Left lung (tissue), 10 donors: ENCODE results near the gene IP6K3. TPM values are rescaled to one million over a fixed set of nuclear protein-coding genes. Genes with fewer than 3 reads are reported as not detected.

ENCODE experiments used
- ATAC-seq: fragments of 200-7000 bp; cut with Tn5 transposase; one replicate; pipeline ENCODE4 v1.9.1; 2020; ENCODE audit warnings: moderate library complexity
- DNase-seq, 4 donors: peaks; one replicate each; pipeline ENCODE4 v3.0.0-alpha.2; 2013 to 2020
- H3K27ac ChIP-seq, 2 donors: fragments of 200-600 bp; sonication (generic) in 1 of 2; one replicate each; pipeline versions ENCODE4 v1.5.0 to v1.8.0; 2020 to 2021
- H3K27me3 ChIP-seq, 2 donors: fragments of 200-600 bp; sonication (generic) in 1 of 2; one replicate each; pipeline versions ENCODE4 v1.5.0 to v1.8.0; 2020 to 2021
- H3K36me3 ChIP-seq, 2 donors: fragments of 200-600 bp; sonication (generic) in 1 of 2; one replicate each; pipeline versions ENCODE4 v1.5.0 to v1.8.0; 2020 to 2021
- H3K4me1 ChIP-seq, 2 donors: fragments of 200-600 bp; one replicate each; pipeline ENCODE4 v1.8.0; 2021
- H3K4me3 ChIP-seq, 2 donors: fragments of 200-600 bp; sonication (generic) in 1 of 2; one replicate each; pipeline versions ENCODE4 v1.5.0 to v1.8.0; 2020 to 2021; ENCODE audit warnings: mild to moderate bottlenecking in 1 of 2
- H3K9me3 ChIP-seq, 2 donors: fragments of 200-600 bp; sonication (generic) in 1 of 2; one replicate each; pipeline versions ENCODE4 v1.5.0 to v1.8.0; 2020 to 2021
- CTCF ChIP-seq, 2 donors: fragments of 200-600 bp; sonication (generic) in 1 of 2; IDR thresholded peaks; one replicate each; pipeline versions ENCODE4 v1.5.0 to v1.8.0; 2021; ENCODE audit warnings: antibody characterized with exemption in 2 of 2
- intact Hi-C, 2 donors: fragments of 100-400 bp; cut with DNase I; formaldehyde crosslinking; loops; one replicate each; pipeline versions ENCODE4 v1.11.2 to v1.14.2; 2022
- polyA plus RNA-seq, 6 donors: library from polyadenylated mRNA; unstranded; fragments of 120-200 nt; gene quantifications; one replicate each; pipeline ENCODE4 v1.2.1, GENCODE V29; 2013; ENCODE audit not compliant: insufficient read length in 6 of 6
- total RNA-seq, 2 donors: library from RNA; stranded (reverse); fragmentation: NEBNext Ultra II Directional; extraction: Animal tissue kit (Norgen Biotek cat#: 25700); gene quantifications; one replicate each; pipeline ENCODE4 v1.2.1, GENCODE V29; 2021
- donor health status: DM: no; HTN: yes; CAD: no.
- donor health status: DM: no; HTN: no; CAD: no.

Gene IP6K3
- total and polyA plus RNA-seq, 8 donors: 0.87 to 5.4 (median 3.3) TPM

- peaks cover 0 to 6% of the 10 kb centered on the region in 2 donors for H3K27me3 ChIP-seq
- no peak for DNase-seq
- no peak overlapping the region for H3K27ac ChIP-seq
- ATAC-seq: no peak
- H3K36me3 ChIP-seq: no peaks in the 10 kb centered on the region
- intact Hi-C loops: no loop called here
- H3K4me3 ChIP-seq: no peak overlapping the region
- no peaks in the 10 kb centered on the region for H3K9me3 ChIP-seq
- H3K4me1 ChIP-seq: peaks cover 0 to 3% of the 10 kb centered on the region in 2 donors
- no peak for TF ChIP-seq CTCF (IDR thresholded peaks at IDR 0.05)
Observed at GRCh38 chr6:33725891-33726673, 20.6 kb downstream of the IP6K3 start.

GRCh38 chr6:33725222-33725621, 21.5 kb downstream of the IP6K3 start:
- Histone ChIP-seq H3K9me3 (no peaks in the 10 kb centered on the region), H3K27ac (no peak overlapping the region), H3K4me3 (no peak overlapping the region), H3K27me3 (peaks cover 0 to 6% of the 10 kb centered on the region in 2 donors), H3K4me1 (peaks cover 0 to 3% of the 10 kb centered on the region in 2 donors), H3K36me3 (no peaks in the 10 kb centered on the region)
- DNase-seq (no peak), ATAC-seq (no peak)
- intact Hi-C loops: no loop called here
- TF ChIP-seq CTCF (IDR thresholded peaks at IDR 0.05): no peak

GRCh38 chr6:33724102-33725023, 22.3 kb downstream of the IP6K3 start:
- no peaks in the 10 kb centered on the region for H3K36me3 ChIP-seq
- peaks cover 0 to 6% of the 10 kb centered on the region in 2 donors for H3K27me3 ChIP-seq
- ATAC-seq (no peak), DNase-seq (no peak)
- H3K4me3 ChIP-seq: no peak overlapping the region
- H3K4me1 ChIP-seq: peaks cover 0 to 3% of the 10 kb centered on the region in 2 donors
- no peak for TF ChIP-seq CTCF (IDR thresholded peaks at IDR 0.05)
- no peaks in the 10 kb centered on the region for H3K9me3 ChIP-seq
- no peak overlapping the region for H3K27ac ChIP-seq
- intact Hi-C loops: no loop called here

- Histone ChIP-seq H3K36me3 (no peaks in the 10 kb centered on the region), H3K27me3 (peaks cover 0 to 6% of the 10 kb centered on the region in 2 donors), H3K4me3 (no peak overlapping the region), H3K27ac (no peak overlapping the region), H3K9me3 (no peaks in the 10 kb centered on the region), H3K4me1 (peaks cover 3 to 5% of the 10 kb centered on the region in 2 donors)
- DNase-seq: peak in 1 of 4 donors; percentile 58
- TF ChIP-seq CTCF (IDR thresholded peaks at IDR 0.05): no peak
- intact Hi-C loops: no loop called here
- peak; percentile 40 for ATAC-seq
Observed at GRCh38 chr6:33723371-33724085, 23.2 kb downstream of the IP6K3 start.
